HT1080 (cell line): ENCODE data around the gene KCTD12. TPM values are rescaled to one million over a fixed set of nuclear protein-coding genes. Genes with fewer than 3 reads are reported as not detected.
"Not testable (repeated sequence)": the region's sequence is repeated elsewhere in the genome, so short reads cannot be mapped to it uniquely, and the experiment has no call there.

ENCODE experiments used
- DNase-seq: peaks from one replicate; pipeline ENCODE4 v3.0.0-alpha.2; 2015; ENCODE audit warnings: low read depth
- polyA plus RNA-seq, 2 experiments: library from polyadenylated mRNA; depleted of rRNA; stranded (reverse); fragments of >200 nt; gene quantifications; 2 replicates each; pipeline ENCODE4 v1.2.3, GENCODE V29; 2015
- total RNA-seq: library from RNA; depleted of rRNA; stranded (reverse); fragments of >200 nt; shearing (Covaris generic); gene quantifications from 2 replicates; pipeline ENCODE4 v1.2.3, GENCODE V29; 2014; rRNA removed

The KCTD12 gene
- 5.6 and 8.4 TPM in 2 replicates for total RNA-seq
- 5.9 and 7.1 TPM in 2 replicates for polyA plus RNA-seq (2015; cell fraction: cytosol; rRNA removed)
- 4.0 and 4.7 TPM in 2 replicates for polyA plus RNA-seq (2015; cell fraction: nucleus; rRNA removed)

DNA sequence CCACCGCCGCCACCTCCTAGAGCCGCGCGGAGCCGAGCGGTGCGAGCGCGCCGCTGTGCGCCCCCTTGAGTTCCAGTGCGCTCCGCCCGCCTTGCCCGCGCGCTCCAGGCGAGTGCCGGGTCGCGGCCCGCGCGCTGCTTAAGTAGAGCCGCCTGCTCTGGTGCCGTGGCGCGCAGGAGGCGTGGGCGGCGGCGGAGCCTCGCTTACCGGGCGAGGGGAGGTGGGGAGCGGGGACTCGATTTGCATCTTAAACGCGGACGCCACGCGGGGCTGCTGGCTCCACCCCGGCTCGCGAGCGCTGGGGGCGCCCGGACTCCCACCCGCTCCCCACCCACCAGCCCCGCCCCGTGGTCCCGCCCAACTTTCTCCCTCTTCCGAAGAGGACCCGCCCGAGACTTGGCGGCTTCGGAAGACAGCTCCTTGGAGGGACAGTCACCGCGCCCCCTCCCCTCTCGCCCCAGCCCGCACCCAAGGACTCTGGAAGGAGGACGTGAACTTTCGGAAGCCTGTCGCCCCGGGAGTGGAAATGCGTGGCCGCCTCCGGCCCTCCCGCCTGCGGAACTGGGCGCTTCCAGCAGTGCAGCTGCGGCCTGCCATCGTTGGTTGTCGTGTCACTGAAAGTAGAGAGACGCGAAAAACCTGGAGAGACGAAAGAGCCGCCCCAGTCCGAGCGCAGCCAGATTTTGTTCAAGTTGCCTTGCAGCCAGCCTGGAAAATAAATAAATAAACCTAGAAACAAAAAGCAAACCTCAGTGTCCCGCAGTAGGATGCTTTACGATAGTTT lies at the start of gene KCTD12:
Gene KCTD12, minus strand, starts transcription at position 114 of the 784 bp plus-strand sequence. CDS start 257 bp downstream, outside the sequence.
- peak; percentile 31 for DNase-seq

DNA sequence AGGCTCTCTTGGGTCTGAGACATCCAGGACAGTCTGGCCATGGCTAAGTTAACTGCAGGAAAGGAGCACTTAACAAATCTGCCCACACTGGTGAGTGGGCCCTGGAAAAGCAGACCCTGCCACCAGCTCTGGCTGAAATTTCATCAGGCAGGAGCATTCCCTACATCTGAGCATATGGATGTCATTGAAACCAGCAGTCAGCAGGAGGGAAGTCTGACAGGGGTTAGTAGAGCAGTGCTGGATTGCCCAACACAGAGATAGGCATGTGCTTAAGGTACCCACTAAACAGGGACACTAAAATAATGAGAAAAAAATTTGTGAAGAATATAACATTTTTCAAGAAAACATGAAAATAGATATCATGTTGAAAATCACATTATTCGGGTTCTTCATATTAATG lies 48.5 kb upstream of the KCTD12 start:
- DNase-seq, result no peak

- DNase-seq, result no peak
Observed at GRCh38 chr13:76932076-76932475, 45.9 kb upstream of the KCTD12 start.

GRCh38 chr13:76929851-76930374 lies 43.7 kb upstream of the KCTD12 start:
- no peak for DNase-seq

DNA sequence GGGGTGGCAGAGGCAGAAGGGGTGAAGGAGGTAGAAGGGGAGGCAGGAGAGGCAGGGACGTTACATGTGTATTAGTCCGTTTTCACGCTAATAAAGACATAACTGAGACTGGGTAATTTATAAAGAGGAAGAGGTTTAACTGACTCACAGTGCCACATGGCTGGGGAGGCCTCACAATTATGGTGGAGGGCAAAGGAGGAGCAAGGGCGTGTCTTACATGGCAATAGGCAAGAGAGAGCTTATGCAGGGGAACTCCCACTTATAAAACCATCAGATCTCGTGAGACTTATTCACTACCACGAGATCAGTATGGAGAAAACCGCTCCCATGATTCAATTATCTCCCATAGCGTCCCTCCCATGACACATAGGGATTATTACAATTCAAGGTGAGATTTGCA lies 43.1 kb upstream of the KCTD12 start:
- peak; percentile 32 for DNase-seq

GRCh38 chr13:76928456-76928855 lies 42.3 kb upstream of the KCTD12 start:
- DNase-seq, result no peak

DNA sequence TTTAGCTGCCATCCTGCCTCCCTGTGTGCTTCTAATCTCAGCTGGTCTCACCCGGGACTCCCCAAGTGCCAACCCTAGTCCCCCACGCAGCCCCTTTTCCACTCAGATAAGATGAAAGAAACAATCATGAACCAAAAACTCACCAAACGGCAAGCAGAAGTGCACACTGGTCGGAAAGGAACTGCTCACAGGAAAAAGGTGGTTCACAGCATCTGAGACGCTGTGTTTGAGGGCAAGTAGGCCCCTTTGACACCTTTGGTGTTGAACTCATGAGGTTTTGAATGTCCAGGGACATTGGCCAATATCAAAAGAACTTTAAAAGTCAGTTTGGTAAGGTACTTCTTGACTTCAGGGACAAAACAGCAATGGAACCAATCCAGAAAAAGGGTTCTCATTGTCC lies 41.8 kb upstream of the KCTD12 start:
- no peak for DNase-seq

DNA sequence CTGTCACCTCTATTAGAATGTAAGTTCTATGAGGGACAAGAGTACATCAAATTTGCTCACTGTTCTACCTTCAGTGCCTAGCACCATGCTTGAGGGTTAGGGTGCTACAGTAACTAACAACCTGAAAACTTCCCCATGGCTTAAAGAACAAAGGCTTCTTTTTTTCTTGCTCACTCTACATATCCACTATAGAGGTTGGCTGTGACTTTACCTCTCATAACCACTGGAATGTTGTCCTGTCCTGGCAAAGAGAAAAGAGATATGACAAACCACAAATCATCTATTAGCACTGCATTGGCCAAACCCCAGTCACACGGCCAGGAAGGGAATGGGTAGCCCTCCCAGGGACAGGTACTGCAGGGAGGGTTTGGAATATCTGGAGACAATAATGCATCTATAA lies 38.9 kb upstream of the KCTD12 start:
- DNase-seq, result no peak

GRCh38 chr13:76921516-76921915 lies 35.3 kb upstream of the KCTD12 start:
- no peak for DNase-seq

DNA sequence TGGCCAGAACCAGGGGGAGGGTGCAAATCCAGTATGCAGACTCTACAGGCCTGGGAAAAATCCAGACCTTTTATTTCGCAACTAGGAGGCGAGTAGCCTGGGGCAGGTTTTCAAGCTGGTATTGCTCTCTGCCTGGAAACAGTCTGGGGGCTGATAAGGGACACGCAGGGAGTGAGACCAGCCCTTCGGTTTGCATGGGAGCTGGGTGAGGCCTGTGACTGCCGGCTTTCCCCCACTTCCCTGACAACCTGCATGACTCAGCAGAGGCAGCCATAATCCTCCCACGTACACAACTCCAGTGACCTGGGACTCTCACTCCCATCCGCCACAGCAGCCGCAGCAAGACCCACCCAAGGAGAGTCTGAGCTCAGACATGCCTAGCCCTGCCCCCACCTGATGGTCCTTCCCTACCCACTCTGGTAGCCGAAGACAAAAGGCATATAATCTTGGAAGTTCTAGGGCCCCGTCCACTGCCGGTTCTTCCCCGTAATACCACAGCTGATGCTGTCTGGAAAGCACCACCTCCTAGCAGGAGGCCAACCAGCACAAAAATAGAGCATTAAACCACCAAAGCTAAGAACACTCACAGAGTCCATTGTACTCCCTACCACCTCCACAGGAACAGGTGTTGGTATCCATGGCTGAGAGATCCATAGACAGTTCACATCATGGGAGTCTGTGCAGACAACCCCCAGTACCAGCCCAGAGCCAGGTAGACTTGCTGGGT lies 31.7 kb upstream of the KCTD12 start:
- DNase-seq, result not testable (repeated sequence)

DNA sequence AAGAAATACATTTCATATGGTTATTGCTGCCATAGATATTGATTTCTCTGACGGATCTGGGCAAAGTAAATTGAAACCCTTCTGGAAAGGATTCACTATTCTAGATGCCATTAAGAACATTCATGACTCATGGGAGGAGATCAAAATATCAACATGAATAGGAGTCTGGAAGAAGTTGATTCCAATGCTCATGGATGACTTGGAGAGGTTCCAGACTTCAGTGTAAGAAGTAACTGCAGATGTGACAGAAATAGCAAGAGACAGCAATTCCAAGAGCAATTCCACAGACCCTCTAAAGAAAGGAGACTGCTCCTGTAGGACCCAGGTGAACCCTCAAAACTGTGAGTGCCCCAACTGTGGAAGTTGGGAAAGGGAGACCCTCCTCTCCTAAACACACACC lies 30.9 kb upstream of the KCTD12 start:
- DNase-seq, result no peak

GRCh38 chr13:76913898-76914297 lies 27.7 kb upstream of the KCTD12 start:
- no peak for DNase-seq

- no peak for DNase-seq
Observed at GRCh38 chr13:76912476-76912875, 26.3 kb upstream of the KCTD12 start.

DNA sequence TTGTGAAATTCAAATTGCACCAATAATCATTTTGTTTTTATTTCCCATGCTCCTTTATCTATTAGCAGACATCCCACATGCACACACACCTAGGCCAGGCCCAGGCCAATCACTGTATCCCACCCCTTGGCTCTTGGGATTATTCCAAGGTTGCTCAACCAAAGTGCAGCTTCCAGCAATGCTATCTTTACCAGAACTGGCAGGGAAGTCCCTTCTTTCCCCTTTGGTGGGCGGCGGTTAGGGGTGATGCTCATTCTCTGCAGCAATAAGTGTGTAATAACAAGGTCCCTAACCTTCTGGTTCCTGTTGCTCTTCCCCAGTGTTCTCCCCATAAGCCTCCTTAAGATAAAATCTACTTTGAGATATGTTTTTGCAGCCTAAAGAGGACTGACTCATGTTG lies 18.3 kb upstream of the KCTD12 start:
- DNase-seq, result no peak

GRCh38 chr13:76903544-76904162 lies 17.4 kb upstream of the KCTD12 start:
- DNase-seq, result peak; percentile 64

DNA sequence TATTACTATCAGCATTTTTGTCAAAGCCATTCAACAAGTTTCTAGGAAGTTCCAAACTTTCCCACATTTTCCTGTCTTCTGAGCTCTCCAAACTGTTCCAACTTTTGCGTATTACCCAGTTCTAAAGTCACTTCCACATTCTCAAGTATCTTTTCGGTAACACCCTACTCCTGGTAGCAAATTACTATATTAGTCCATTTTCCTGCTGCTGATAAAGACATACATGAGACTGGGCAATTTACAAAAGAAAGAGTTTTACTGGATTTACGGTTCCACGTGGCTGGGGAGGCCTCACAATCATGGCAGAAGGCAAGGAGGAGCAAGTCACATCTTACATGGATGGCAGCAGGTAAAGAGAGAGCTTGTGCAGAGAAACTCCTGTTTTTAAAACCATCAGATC lies 12.9 kb upstream of the KCTD12 start:
- not testable (repeated sequence) for DNase-seq

- DNase-seq, result not testable (repeated sequence)
Observed at GRCh38 chr13:76897171-76897570, 11.0 kb upstream of the KCTD12 start.

DNA sequence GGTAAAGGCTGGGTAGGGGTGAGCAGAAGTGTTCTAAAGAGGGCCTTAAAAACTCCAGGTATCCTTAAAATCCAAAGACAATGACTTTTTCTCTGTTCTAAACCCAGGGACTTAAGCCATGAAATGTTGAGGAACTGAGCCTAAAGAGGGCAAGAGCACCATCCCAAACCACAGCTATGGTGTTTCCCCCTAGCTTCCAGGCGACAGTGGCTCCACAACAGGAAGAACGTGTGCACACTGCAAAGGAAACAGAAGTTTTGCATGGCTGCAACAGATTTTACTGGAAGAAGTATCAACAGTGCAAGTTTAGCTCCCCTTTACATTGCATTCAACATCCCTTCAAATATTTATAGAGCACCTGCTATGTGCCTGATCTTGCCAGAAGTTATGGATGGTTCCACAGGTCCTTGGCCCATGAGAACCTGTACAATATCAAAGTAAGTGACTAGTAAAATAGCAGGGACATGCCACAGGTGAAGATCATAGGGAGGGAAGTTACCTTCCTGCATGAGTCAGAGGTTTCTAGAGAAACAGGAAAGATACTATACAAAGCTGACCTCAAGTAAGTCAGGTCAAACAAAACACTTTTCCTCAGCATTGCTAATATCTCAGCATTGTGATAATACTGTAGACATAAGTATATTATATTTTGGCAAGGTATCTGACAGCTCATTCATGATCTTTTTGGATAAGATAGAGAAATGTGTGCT lies 8.4 kb upstream of the KCTD12 start:
- no peak for DNase-seq

DNA sequence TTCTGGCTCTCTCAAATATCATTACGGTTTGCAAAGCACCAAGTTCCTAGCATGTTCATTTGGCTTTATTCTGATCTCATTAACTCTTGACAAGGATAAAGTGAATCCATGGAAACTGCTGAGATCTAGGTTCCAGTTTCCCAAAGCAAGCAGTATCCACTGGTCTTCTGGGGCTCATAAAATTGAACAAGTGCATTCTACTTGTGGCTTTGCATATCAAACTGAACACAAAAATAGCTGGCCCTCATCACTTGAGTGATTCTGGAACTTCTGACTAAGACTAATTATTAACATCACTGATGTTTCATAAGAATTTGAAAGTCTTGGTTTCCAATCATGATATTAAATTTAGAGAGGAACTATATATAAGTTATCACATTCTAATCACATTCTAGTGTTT lies 6.3 kb upstream of the KCTD12 start:
- no peak for DNase-seq

GRCh38 chr13:76890021-76890420 lies 3.8 kb upstream of the KCTD12 start:
- DNase-seq, result peak; percentile 26

DNA sequence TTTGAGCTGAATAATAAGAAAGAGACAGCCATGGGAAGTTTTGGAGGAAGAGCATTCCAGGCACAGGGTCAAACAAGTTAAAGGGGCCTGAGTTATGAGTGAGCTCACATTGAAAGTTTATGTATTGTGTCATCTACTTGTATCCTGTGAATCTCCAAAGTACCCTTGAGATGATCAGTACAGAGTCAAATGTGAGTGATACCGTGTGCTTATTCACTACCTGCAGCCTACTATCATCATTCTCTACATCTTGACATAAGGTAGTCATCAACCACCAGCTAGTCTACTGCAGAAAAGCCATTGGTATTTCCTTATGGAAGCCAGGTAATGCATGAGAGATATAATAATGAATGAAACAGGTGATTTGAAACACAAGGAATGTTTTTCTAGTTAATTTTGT lies 3.0 kb upstream of the KCTD12 start:
- no peak for DNase-seq
